ENCODE measurements around the gene CFAP74. TPM values are rescaled to one million over a fixed set of nuclear protein-coding genes. Genes with fewer than 3 reads are reported as not detected.
A peak's percentile ranks its signal among the peaks of the same experiment; 100 is the strongest.

Gene CFAP74
- total and polyA plus RNA-seq, 2 of the 13 experiments (the other 11 are each of a cell fraction or from before 2014, with no cell fraction given) = 0.27 to 0.62 TPM

GRCh38 chr1:1899967-1900327 lies 103.6 kb downstream of the CFAP74 start:
- POLR2A ChIA-PET = interaction anchor here (1.7 to 2.5 kb wide), 2 partner anchors 8 kb away, joined by 5 to 11 read pairs; no protein-coding TSS in a partner anchor

GRCh38 chr1:1899266-1899966 lies 104.2 kb downstream of the CFAP74 start:
- CTCF ChIA-PET (ENCODE audit: low intra/inter-chr PET ratio, low total read pairs) = interaction anchor here (1.3 kb wide), 1 partner anchor 10 kb away, joined by 3 read pairs; no protein-coding TSS in a partner anchor
- 17% methylated on average over 6 of the region's 16 CpGs for WGBS (ENCODE audit: low lambda C conversion rate)
- intact Hi-C loops (cut with micrococcal nuclease; ENCODE audit: unreplicated experiment) = no loop called here
- no peaks in the 10 kb centered on the region for H4K20me1 ChIP-seq (ENCODE audit: insufficient read depth, low read length)
- H3K79me2 ChIP-seq (ENCODE audit: insufficient read depth, low read length) = no peaks in the 10 kb centered on the region
- H3K27ac ChIP-seq (ENCODE audit: extremely low read length, insufficient read depth, low read length) = no peak overlapping the region
- no peaks in the 10 kb centered on the region for H3K36me3 ChIP-seq (replicated peaks in 1 of 2; ENCODE audit: control insufficient read depth in 1 of 2, insufficient read depth in 2 of 2, low read length in 2 of 2)
- in situ Hi-C loops (cut with HindIII; ENCODE audit: extremely low pct_ligation_motif_present, low pct_unique_long_range_greater_than_20kb) = no loop called here
- peak; percentile 66 for ATAC-seq
- DNase-seq (ENCODE audit: low spot score) = peak; percentile 69
- H3K9me3 ChIP-seq (ENCODE audit: low read length) = no peaks in the 10 kb centered on the region
- POLR2A ChIA-PET = interaction anchor here (2.5 kb wide), 1 partner anchor 9 kb away, joined by 11 read pairs; no protein-coding TSS in a partner anchor
- peak overlapping the region in 1 of 3 experiments; percentile 50; a peak in 2 of 6 replicates for H3K4me3 ChIP-seq (replicated peaks in 1 of 3; ENCODE audit: insufficient read depth in 1 of 3, low read depth in 2 of 3, low read length in 3 of 3)
- FAIRE-seq = peak; percentile 92
- H3K9ac ChIP-seq (ENCODE audit: insufficient read depth, low read depth, low read length) = no peak overlapping the region
- no peak overlapping the region for H2AFZ ChIP-seq (ENCODE audit: low read length)
- H3K4me2 ChIP-seq (ENCODE audit: low read depth, low read length) = peak overlapping the region; percentile 73
- H3K4me1 ChIP-seq (ENCODE audit: insufficient read depth, low read length) = peaks cover 67% of the 10 kb centered on the region
- H3K27me3 ChIP-seq (ENCODE audit: control insufficient read depth in 1 of 2, insufficient read depth in 2 of 2, low read length in 2 of 2) = no peaks in the 10 kb centered on the region; a peak in 1 of 5 replicates
- BruUV-seq (replicated peaks) = no TSS peak
- peak; percentile 33 to 52; a peak in 1 of 4 replicates for TF ChIP-seq HMGXB4 (CRISPR knock-in tag; IDR thresholded peaks at IDR 0.05; ENCODE audit: borderline replicate concordance in 1 of 2, low read depth in 1 of 2)
- TF ChIP-seq TFAP4 (IDR thresholded peaks at IDR 0.05; ENCODE audit: borderline replicate concordance, low read depth) = peak; percentile 42; the same call in 1 of the 2 replicates

More at GRCh38 chr1:1899967-1900327, 103.6 kb downstream of the CFAP74 start:
- Histone ChIP-seq H2AFZ (ENCODE audit: low read length) (no peak overlapping the region), H3K27me3 (ENCODE audit: control insufficient read depth in 1 of 2, insufficient read depth in 2 of 2, low read length in 2 of 2) (no peaks in the 10 kb centered on the region; a peak in 1 of 5 replicates), H3K9ac (ENCODE audit: insufficient read depth, low read depth, low read length) (no peak overlapping the region), H4K20me1 (ENCODE audit: insufficient read depth, low read length) (no peaks in the 10 kb centered on the region), H3K9me3 (ENCODE audit: low read length) (no peaks in the 10 kb centered on the region), H3K27ac (ENCODE audit: extremely low read length, insufficient read depth, low read length) (no peak overlapping the region), H3K4me2 (ENCODE audit: low read depth, low read length) (peak overlapping the region; percentile 73), H3K79me2 (ENCODE audit: insufficient read depth, low read length) (no peaks in the 10 kb centered on the region), H3K4me1 (ENCODE audit: insufficient read depth, low read length) (peaks cover 61% of the 10 kb centered on the region), H3K4me3 (replicated peaks in 1 of 3; ENCODE audit: insufficient read depth in 1 of 3, low read depth in 2 of 3, low read length in 3 of 3) (peak overlapping the region in 1 of 3 experiments; percentile 50; a peak in 1 of 6 replicates), H3K36me3 (replicated peaks in 1 of 2; ENCODE audit: control insufficient read depth in 1 of 2, insufficient read depth in 2 of 2, low read length in 2 of 2) (no peaks in the 10 kb centered on the region)
- in situ Hi-C loops (cut with HindIII; ENCODE audit: extremely low pct_ligation_motif_present, low pct_unique_long_range_greater_than_20kb) (loop anchor here (10.0 kb wide), 1 partner anchor 115 kb away; no protein-coding TSS in a partner anchor), intact Hi-C loops (cut with micrococcal nuclease; ENCODE audit: unreplicated experiment) (loop anchor here (10.0 kb wide), 1 partner anchor 45 kb away; no protein-coding TSS in a partner anchor)
- CTCF ChIA-PET (ENCODE audit: low intra/inter-chr PET ratio, low total read pairs) = interaction anchor here (1.3 kb wide), 1 partner anchor 9 kb away, joined by 3 read pairs; no protein-coding TSS in a partner anchor
- 0 out of 2 replicates have a peak, but pooled peaks have one; percentile 8 for TF ChIP-seq PCBP1 (IDR thresholded peaks at IDR 0.05; ENCODE audit: borderline replicate concordance, low read depth, low read length)
- no peak for TF ChIP-seq TCF7L2 (IDR thresholded peaks at IDR 0.05; ENCODE audit: low read depth, low read length)
- 0 out of 2 replicates have a peak, but pooled peaks have one; percentile 40 for TF ChIP-seq FOXO4 (CRISPR knock-in tag; conservative IDR thresholded peaks at IDR 0.05)
- no peak for ATAC-seq
- 74% methylated on average over 9 of the region's 9 CpGs for WGBS (ENCODE audit: low lambda C conversion rate)
- no peak for DNase-seq (ENCODE audit: low spot score)
- BruUV-seq (replicated peaks) = no TSS peak
- no peak for FAIRE-seq

Measured in HepG2 (cell line).